SK-N-SH (cell line): ENCODE measurements around the gene MRPS30. TPM values are rescaled to one million over a fixed set of nuclear protein-coding genes. Genes with fewer than 3 reads are reported as not detected.

Experiments used
- CTCF ChIA-PET: fragments of 300-600, 350-600 bp; formaldehyde crosslinking; extraction: SDS; loops from one replicate; lab custom pipeline; 2021; lab: Yijun Ruan, JAX
- POLR2A ChIA-PET: fragments of 350-600 bp; sonication (Branson Sonifier 250); formaldehyde crosslinking; extraction: SDS; loops from one replicate; lab custom pipeline; 2020; ENCODE audit warnings: antibody characterized with exemption, inconsistent platforms; lab: Yijun Ruan, JAX
- DNase-seq: peaks from one replicate; pipeline ENCODE4 v3.0.0; 2012
- H2AFZ ChIP-seq: fragments of 200-600 bp; sonication (generic); 2 replicates; pipeline ENCODE4 v1.8.1; 2016; ENCODE audit warnings: antibody characterized with exemption, mild to moderate bottlenecking, low read depth
- H3F3A ChIP-seq: fragments of 200-600 bp; sonication (generic); replicated peaks from 2 replicates; pipeline ENCODE3; 2016; ENCODE audit warnings: antibody characterized with exemption, mild to moderate bottlenecking; ENCODE audit not compliant: insufficient read depth
- H3K27ac ChIP-seq, 2 experiments: fragments of 200-500 bp in 1 of 2; fragments of 200-600 bp in 1 of 2; sonication (Bioruptor generic) in 1 of 2; sonication (generic), shearing (Covaris generic) in 1 of 2; 2 replicates each; pipeline versions ENCODE4 v1.5.1 to v1.6.1; 2014 to 2016; ENCODE audit warnings: low read depth in 2 of 2, inconsistent platforms in 1 of 2, low read length in 1 of 2, mild to moderate bottlenecking in 1 of 2, mixed read lengths in 1 of 2
- H3K27me3 ChIP-seq: fragments of 200-600 bp; sonication (generic), shearing (Covaris generic); 2 replicates; pipeline ENCODE4 v1.6.1; 2016; ENCODE audit warnings: mixed run types; ENCODE audit not compliant: insufficient read depth
- H3K36me3 ChIP-seq, 2 experiments: fragments of 200-500 bp in 1 of 2; fragments of 200-600 bp in 1 of 2; sonication (Bioruptor generic) in 1 of 2; sonication (generic) in 1 of 2; replicated peaks in 1 of 2; 2 replicates each; pipeline versions ENCODE3 to v1.5.1; 2014 to 2016; ENCODE audit warnings: low read length in 1 of 2, mild to moderate bottlenecking in 1 of 2; ENCODE audit not compliant: insufficient read depth in 2 of 2, control insufficient read depth in 1 of 2
- H3K4me1 ChIP-seq, 2 experiments: fragments of 200-500 bp in 1 of 2; fragments of 200-600 bp in 1 of 2; sonication (Bioruptor generic) in 1 of 2; sonication (generic), shearing (Covaris generic) in 1 of 2; 2 replicates each; pipeline versions ENCODE4 v1.5.1 to v1.6.1; 2014 to 2016; ENCODE audit warnings: low read depth in 1 of 2, low read length in 1 of 2, mixed run types in 1 of 2; ENCODE audit not compliant: insufficient read depth in 2 of 2, control insufficient read depth in 1 of 2
- H3K4me2 ChIP-seq: fragments of 200-600 bp; sonication (generic), shearing (Covaris generic); 2 replicates; pipeline ENCODE4 v1.6.1; 2017; ENCODE audit warnings: mixed run types
- H3K4me3 ChIP-seq, 2 experiments: fragments of 200-500 bp in 1 of 2; fragments of 200-600 bp in 1 of 2; sonication (Bioruptor generic) in 1 of 2; sonication (generic), shearing (Covaris generic) in 1 of 2; 2 replicates each; pipeline versions ENCODE4 v1.5.1 to v1.8.1; 2014 to 2016; ENCODE audit warnings: low read depth in 2 of 2, inconsistent platforms in 1 of 2, low read length in 1 of 2, mild to moderate bottlenecking in 1 of 2, mixed read lengths in 1 of 2, moderate library complexity in 1 of 2
- H3K79me2 ChIP-seq: fragments of 200-600 bp; sonication (generic); 2 replicates; pipeline ENCODE4 v1.8.1; 2017; ENCODE audit warnings: mild to moderate bottlenecking; ENCODE audit not compliant: insufficient read depth
- H3K9ac ChIP-seq: fragments of 200-600 bp; sonication (generic); 2 replicates; pipeline ENCODE4 v1.6.1; 2017; ENCODE audit warnings: mixed run types
- H3K9me2 ChIP-seq: fragments of 200-600 bp; sonication (generic); 2 replicates; pipeline ENCODE4 v1.6.1; 2017; ENCODE audit warnings: mixed run types
- H3K9me3 ChIP-seq: fragments of 200-600 bp; sonication (generic); 2 replicates; pipeline ENCODE4 v1.6.1; 2017; ENCODE audit warnings: mixed run types, mild to moderate bottlenecking, moderate library complexity
- H4K20me1 ChIP-seq: fragments of 200-600 bp; sonication (generic); 2 replicates; pipeline ENCODE4 v1.6.1; 2017; ENCODE audit warnings: mild to moderate bottlenecking, mixed run types; ENCODE audit not compliant: insufficient read depth
- CHD2 ChIP-seq: fragments of 150-350 bp; IDR thresholded peaks from 2 replicates; pipeline ENCODE4 v1.6.1; 2018; ENCODE audit warnings: low read length; ENCODE audit not compliant: partially characterized antibody
- ELF1 ChIP-seq: IDR thresholded peaks from 2 replicates; pipeline ENCODE4 v1.4.0; 2012
- EP300 ChIP-seq, 2 experiments: IDR thresholded peaks; 2 replicates each; pipeline versions ENCODE4 v1.4.0 to v1.6.1; 2012; ENCODE audit warnings: borderline replicate concordance in 1 of 2, low read depth in 1 of 2, low read length in 1 of 2
- FOXM1 ChIP-seq: IDR thresholded peaks from 2 replicates; pipeline ENCODE4 v1.4.0; 2012; ENCODE audit warnings: low read depth, mild to moderate bottlenecking
- GABPA ChIP-seq: IDR thresholded peaks from 2 replicates; pipeline ENCODE4 v1.4.0; 2012; ENCODE audit warnings: low read depth, mild to moderate bottlenecking
- JUND ChIP-seq: IDR thresholded peaks from 2 replicates; pipeline ENCODE4 v1.4.0; 2012
- MXI1 ChIP-seq: IDR thresholded peaks from 2 replicates; pipeline ENCODE4 v1.6.1; 2012; ENCODE audit warnings: mild to moderate bottlenecking, low read depth, low read length, improper control_type of control experiment
- POLR2AphosphoS5 ChIP-seq: IDR thresholded peaks from 2 replicates; pipeline ENCODE4 v1.6.1; 2012; ENCODE audit warnings: low read depth, low read length
- RAD21 ChIP-seq: IDR thresholded peaks from 2 replicates; pipeline ENCODE4 v1.6.1; 2012; ENCODE audit warnings: mild to moderate bottlenecking, low read length
- RCOR1 ChIP-seq: fragments of 150-350 bp; IDR thresholded peaks from 2 replicates; pipeline ENCODE4 v1.6.1; 2017; ENCODE audit warnings: antibody characterized with exemption, low read length
- RFX5 ChIP-seq: IDR thresholded peaks from 2 replicates; pipeline ENCODE4 v1.6.1; 2012; ENCODE audit warnings: mild to moderate bottlenecking, improper control_type of control experiment, low read length
- RXRA ChIP-seq: IDR thresholded peaks from 2 replicates; pipeline ENCODE4 v1.4.0; 2012; ENCODE audit warnings: low read depth, mild to moderate bottlenecking, borderline replicate concordance
- SMC3 ChIP-seq: IDR thresholded peaks from 2 replicates; pipeline ENCODE4 v1.6.1; 2012; ENCODE audit warnings: low read depth, low read length, improper control_type of control experiment
- TAF1 ChIP-seq: IDR thresholded peaks from 2 replicates; pipeline ENCODE4 v1.6.1; 2012; ENCODE audit warnings: low read depth, mild to moderate bottlenecking, low read length, moderate library complexity, borderline replicate concordance
- YY1 ChIP-seq: IDR thresholded peaks from 2 replicates; pipeline ENCODE4 v1.4.0; 2012; ENCODE audit warnings: low read depth, mild to moderate bottlenecking
- WGBS: methylation state at CpG from one replicate; pipeline ENCODE4 v1.1.6; 2017; ENCODE audit warnings: low lambda C conversion rate; 5-methylcytosine and 5-hydroxymethylcytosine counted together
- polyA plus RNA-seq, 3 experiments: library from polyadenylated mRNA; depleted of rRNA; stranded (reverse); fragments of >200 nt; gene quantifications; 2 replicates each; pipeline ENCODE4 v1.2.3, GENCODE V29; 2012
- TF ChIP-seq, protein P1 (sequence below): IDR thresholded peaks from 2 replicates; pipeline ENCODE4 v1.4.0; 2012; ENCODE audit warnings: low read depth
- TF ChIP-seq, protein P2 (sequence below): fragments of 150-350 bp; IDR thresholded peaks from 2 replicates; pipeline ENCODE4 v1.6.1; 2016; ENCODE audit warnings: mild to moderate bottlenecking, low read depth, low read length
- TF ChIP-seq, protein P3 (sequence below): fragments of 150-350 bp; IDR thresholded peaks from 2 replicates; pipeline ENCODE4 v1.6.1; 2017; ENCODE audit warnings: antibody characterized with exemption, low read length, low read depth, borderline replicate concordance
- TF ChIP-seq, protein P4 (sequence below): fragments of 200-600 bp; sonication (generic); IDR thresholded peaks from 2 replicates; pipeline ENCODE4 v1.6.1; 2017; ENCODE audit warnings: antibody characterized with exemption, mild to moderate bottlenecking, moderate library complexity

MRPS30 gene
- polyA plus RNA-seq (2012; rRNA removed), result 16.3 and 18.3 TPM in 2 replicates
- 19.1 and 20.0 TPM in 2 replicates for polyA plus RNA-seq (2012; cell fraction: cytosol; rRNA removed)
- polyA plus RNA-seq (2012; cell fraction: nucleus; rRNA removed), result 15.1 and 16.2 TPM in 2 replicates

DNA sequence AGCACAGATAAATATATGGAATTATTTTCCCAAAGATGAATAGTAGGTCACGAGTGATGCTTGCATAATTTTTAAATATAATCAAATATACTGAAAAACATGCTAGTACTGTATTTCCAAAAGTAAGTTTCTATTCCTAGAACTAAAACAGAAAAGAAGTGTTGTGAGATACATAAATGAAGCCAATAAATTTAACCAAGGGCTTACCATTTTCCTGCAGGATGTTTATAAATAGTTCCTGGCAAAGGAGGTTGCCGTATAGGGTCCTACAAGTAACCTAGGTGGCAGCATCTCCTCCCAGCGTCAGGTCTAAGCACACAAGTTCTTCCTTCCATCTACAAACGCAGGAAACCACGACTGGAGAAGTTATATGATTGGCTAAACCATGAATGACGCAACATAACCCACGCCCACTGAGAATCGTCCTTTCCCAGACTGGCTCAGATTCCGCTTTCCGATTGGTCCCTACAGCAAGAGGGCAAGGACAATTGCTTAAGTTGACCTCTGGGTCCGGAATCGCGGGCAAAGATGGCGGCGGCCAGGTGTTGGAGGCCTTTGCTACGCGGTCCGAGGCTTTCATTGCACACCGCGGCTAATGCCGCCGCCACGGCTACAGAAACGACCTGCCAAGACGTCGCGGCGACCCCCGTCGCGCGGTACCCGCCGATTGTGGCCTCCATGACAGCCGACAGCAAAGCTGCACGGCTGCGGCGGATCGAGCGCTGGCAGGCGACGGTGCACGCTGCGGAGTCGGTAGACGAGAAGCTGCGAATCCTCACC lies at the start of gene MRPS30:
MRPS30 (plus strand) TSS at position 513 of the 780 bp plus-strand sequence; CDS start at position 529, 16 bp downstream.
- H3K4me2 ChIP-seq, result peak within 1 kb of the TSS; percentile 92
- H3K9me2 ChIP-seq, result no peaks in the 10 kb centered on the region
- ChIA-PET POLR2A (interaction anchor here (0.6 to 1.5 kb wide), 2 partner anchors 13 to 61 kb away, joined by 3 to 4 read pairs; no protein-coding TSS in a partner anchor), CTCF (interaction anchor here (0.9 kb wide), 1 partner anchor 17 kb away, joined by 4 read pairs; no protein-coding TSS in a partner anchor)
- peak within 1 kb of the TSS; percentile 80 for H3K9ac ChIP-seq
- WGBS, result under 1% methylated on average over 25 of the region's 47 CpGs
- no peaks in the 10 kb centered on the region for H3K27me3 ChIP-seq
- DNase-seq, result peak; percentile 88
- peaks cover 7% of the 10 kb centered on the region for H3F3A ChIP-seq
- peak within 1 kb of the TSS; percentile 89 for H2AFZ ChIP-seq
- H4K20me1 ChIP-seq, result no peaks in the 10 kb centered on the region
- H3K79me2 ChIP-seq, result peaks cover 45% of the 10 kb centered on the region
- TF ChIP-seq RFX5 (peak; percentile 94), CHD2 (peak; percentile 71), GABPA (peak; percentile 55), POLR2AphosphoS5 (peak; percentile 76), JUND (no peak), RAD21 (peak; percentile 37), TAF1 (peak; percentile 61), MXI1 (peak; percentile 69; the same call in 1 of the 2 replicates), EP300 (IDR thresholded peaks at IDR 0.05; ENCODE audit: borderline replicate concordance in 1 of 2, low read depth in 1 of 2, low read length in 1 of 2) (0 out of 4 replicates have a peak, but pooled peaks of 1 of the 2 experiments have one; percentile 23), FOXM1 (no peak), SMC3 (peak; percentile 25; the same call in 1 of the 2 replicates), ELF1 (peak; percentile 64), RCOR1 (0 out of 2 replicates have a peak, but pooled peaks have one; percentile 4), YY1 (peak; percentile 96), RXRA (no peak)
- TF ChIP-seq, protein P1, sequence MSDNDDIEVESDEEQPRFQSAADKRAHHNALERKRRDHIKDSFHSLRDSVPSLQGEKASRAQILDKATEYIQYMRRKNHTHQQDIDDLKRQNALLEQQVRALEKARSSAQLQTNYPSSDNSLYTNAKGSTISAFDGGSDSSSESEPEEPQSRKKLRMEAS, result peak; percentile 54; the same call in 1 of the 2 replicates
- TF ChIP-seq, protein P2, sequence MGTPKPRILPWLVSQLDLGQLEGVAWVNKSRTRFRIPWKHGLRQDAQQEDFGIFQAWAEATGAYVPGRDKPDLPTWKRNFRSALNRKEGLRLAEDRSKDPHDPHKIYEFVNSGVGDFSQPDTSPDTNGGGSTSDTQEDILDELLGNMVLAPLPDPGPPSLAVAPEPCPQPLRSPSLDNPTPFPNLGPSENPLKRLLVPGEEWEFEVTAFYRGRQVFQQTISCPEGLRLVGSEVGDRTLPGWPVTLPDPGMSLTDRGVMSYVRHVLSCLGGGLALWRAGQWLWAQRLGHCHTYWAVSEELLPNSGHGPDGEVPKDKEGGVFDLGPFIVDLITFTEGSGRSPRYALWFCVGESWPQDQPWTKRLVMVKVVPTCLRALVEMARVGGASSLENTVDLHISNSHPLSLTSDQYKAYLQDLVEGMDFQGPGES, result peak; percentile 58; the same call in 1 of the 2 replicates
- TF ChIP-seq, protein P3, sequence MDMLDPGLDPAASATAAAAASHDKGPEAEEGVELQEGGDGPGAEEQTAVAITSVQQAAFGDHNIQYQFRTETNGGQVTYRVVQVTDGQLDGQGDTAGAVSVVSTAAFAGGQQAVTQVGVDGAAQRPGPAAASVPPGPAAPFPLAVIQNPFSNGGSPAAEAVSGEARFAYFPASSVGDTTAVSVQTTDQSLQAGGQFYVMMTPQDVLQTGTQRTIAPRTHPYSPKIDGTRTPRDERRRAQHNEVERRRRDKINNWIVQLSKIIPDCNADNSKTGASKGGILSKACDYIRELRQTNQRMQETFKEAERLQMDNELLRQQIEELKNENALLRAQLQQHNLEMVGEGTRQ, result no peak
- TF ChIP-seq, protein P4, sequence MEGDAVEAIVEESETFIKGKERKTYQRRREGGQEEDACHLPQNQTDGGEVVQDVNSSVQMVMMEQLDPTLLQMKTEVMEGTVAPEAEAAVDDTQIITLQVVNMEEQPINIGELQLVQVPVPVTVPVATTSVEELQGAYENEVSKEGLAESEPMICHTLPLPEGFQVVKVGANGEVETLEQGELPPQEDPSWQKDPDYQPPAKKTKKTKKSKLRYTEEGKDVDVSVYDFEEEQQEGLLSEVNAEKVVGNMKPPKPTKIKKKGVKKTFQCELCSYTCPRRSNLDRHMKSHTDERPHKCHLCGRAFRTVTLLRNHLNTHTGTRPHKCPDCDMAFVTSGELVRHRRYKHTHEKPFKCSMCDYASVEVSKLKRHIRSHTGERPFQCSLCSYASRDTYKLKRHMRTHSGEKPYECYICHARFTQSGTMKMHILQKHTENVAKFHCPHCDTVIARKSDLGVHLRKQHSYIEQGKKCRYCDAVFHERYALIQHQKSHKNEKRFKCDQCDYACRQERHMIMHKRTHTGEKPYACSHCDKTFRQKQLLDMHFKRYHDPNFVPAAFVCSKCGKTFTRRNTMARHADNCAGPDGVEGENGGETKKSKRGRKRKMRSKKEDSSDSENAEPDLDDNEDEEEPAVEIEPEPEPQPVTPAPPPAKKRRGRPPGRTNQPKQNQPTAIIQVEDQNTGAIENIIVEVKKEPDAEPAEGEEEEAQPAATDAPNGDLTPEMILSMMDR, result peak; percentile 56
- no peaks in the 10 kb centered on the region for H3K9me3 ChIP-seq
- H3K27ac ChIP-seq, result peak within 1 kb of the TSS; percentile 50 to 89; a peak in 3 of 4 replicates
- peaks cover 26 to 28% of the 10 kb centered on the region in 2 experiments for H3K36me3 ChIP-seq
- peak within 1 kb of the TSS; percentile 94 to 99 for H3K4me3 ChIP-seq
- H3K4me1 ChIP-seq, result peaks cover 0 to 12% of the 10 kb centered on the region in 2 experiments; a peak in 3 of 4 replicates
